Left lung (tissue), 10 donors: ENCODE data around the gene F7. TPM values are rescaled to one million over a fixed set of nuclear protein-coding genes. Genes with fewer than 3 reads are reported as not detected.
A peak's percentile ranks its signal among the peaks of the same experiment; 100 is the strongest.

Experiments
- ATAC-seq: fragments of 200-7000 bp; cut with Tn5 transposase; one replicate; pipeline ENCODE4 v1.9.1; 2020; ENCODE audit warnings: moderate library complexity
- DNase-seq, 4 donors: peaks; one replicate each; pipeline ENCODE4 v3.0.0-alpha.2; 2013 to 2020
- H3K27ac ChIP-seq, 2 donors: fragments of 200-600 bp; sonication (generic) in 1 of 2; one replicate each; pipeline versions ENCODE4 v1.5.0 to v1.8.0; 2020 to 2021
- H3K27me3 ChIP-seq, 2 donors: fragments of 200-600 bp; sonication (generic) in 1 of 2; one replicate each; pipeline versions ENCODE4 v1.5.0 to v1.8.0; 2020 to 2021
- H3K36me3 ChIP-seq, 2 donors: fragments of 200-600 bp; sonication (generic) in 1 of 2; one replicate each; pipeline versions ENCODE4 v1.5.0 to v1.8.0; 2020 to 2021
- H3K4me1 ChIP-seq, 2 donors: fragments of 200-600 bp; one replicate each; pipeline ENCODE4 v1.8.0; 2021
- H3K4me3 ChIP-seq, 2 donors: fragments of 200-600 bp; sonication (generic) in 1 of 2; one replicate each; pipeline versions ENCODE4 v1.5.0 to v1.8.0; 2020 to 2021; ENCODE audit warnings: mild to moderate bottlenecking in 1 of 2
- H3K9me3 ChIP-seq, 2 donors: fragments of 200-600 bp; sonication (generic) in 1 of 2; one replicate each; pipeline versions ENCODE4 v1.5.0 to v1.8.0; 2020 to 2021
- CTCF ChIP-seq, 2 donors: fragments of 200-600 bp; sonication (generic) in 1 of 2; IDR thresholded peaks; one replicate each; pipeline versions ENCODE4 v1.5.0 to v1.8.0; 2021; ENCODE audit warnings: antibody characterized with exemption in 2 of 2
- intact Hi-C, 2 donors: fragments of 100-400 bp; cut with DNase I; formaldehyde crosslinking; loops; one replicate each; pipeline versions ENCODE4 v1.11.2 to v1.14.2; 2022
- polyA plus RNA-seq, 6 donors: library from polyadenylated mRNA; unstranded; fragments of 120-200 nt; gene quantifications; one replicate each; pipeline ENCODE4 v1.2.1, GENCODE V29; 2013; ENCODE audit not compliant: insufficient read length in 6 of 6
- total RNA-seq, 2 donors: library from RNA; stranded (reverse); fragmentation: NEBNext Ultra II Directional; extraction: Animal tissue kit (Norgen Biotek cat#: 25700); gene quantifications; one replicate each; pipeline ENCODE4 v1.2.1, GENCODE V29; 2021
- donor health status: DM: no; HTN: yes; CAD: no.
- donor health status: DM: no; HTN: no; CAD: no.

Gene F7
- total and polyA plus RNA-seq, 8 donors: 0.46 to 1.0 (median 0.89) TPM; not detected in 2

GRCh38 chr13:113143466-113144254 is 38.1 kb downstream of the F7 start:
- no peaks in the 10 kb centered on the region for H3K36me3 ChIP-seq
- DNase-seq (peak in 1 of 4 donors; percentile 74), ATAC-seq (no peak)
- H3K4me3 ChIP-seq: no peak overlapping the region
- no peak for TF ChIP-seq CTCF (IDR thresholded peaks at IDR 0.05)
- intact Hi-C loops: no loop called here
- no peaks in the 10 kb centered on the region for H3K9me3 ChIP-seq
- no peaks in the 10 kb centered on the region for H3K4me1 ChIP-seq
- no peak overlapping the region for H3K27ac ChIP-seq
- H3K27me3 ChIP-seq: no peaks in the 10 kb centered on the region

GRCh38 chr13:113144255-113144629 is 38.7 kb downstream of the F7 start:
- intact Hi-C loops: no loop called here
- TF ChIP-seq CTCF (IDR thresholded peaks at IDR 0.05): no peak
- H3K4me1 ChIP-seq: no peaks in the 10 kb centered on the region
- no peak for ATAC-seq
- H3K27ac ChIP-seq: no peak overlapping the region
- no peaks in the 10 kb centered on the region for H3K9me3 ChIP-seq
- no peaks in the 10 kb centered on the region for H3K27me3 ChIP-seq
- no peak for DNase-seq
- no peaks in the 10 kb centered on the region for H3K36me3 ChIP-seq
- H3K4me3 ChIP-seq: no peak overlapping the region

GRCh38 chr13:113145496-113145895 is 39.9 kb downstream of the F7 start:
- Histone ChIP-seq H3K4me3 (no peak overlapping the region), H3K36me3 (no peaks in the 10 kb centered on the region), H3K9me3 (no peaks in the 10 kb centered on the region), H3K27ac (no peak overlapping the region), H3K4me1 (no peaks in the 10 kb centered on the region), H3K27me3 (no peaks in the 10 kb centered on the region)
- no peak for DNase-seq
- ATAC-seq: no peak
- intact Hi-C loops: no loop called here
- TF ChIP-seq CTCF (IDR thresholded peaks at IDR 0.05): no peak

DNA sequence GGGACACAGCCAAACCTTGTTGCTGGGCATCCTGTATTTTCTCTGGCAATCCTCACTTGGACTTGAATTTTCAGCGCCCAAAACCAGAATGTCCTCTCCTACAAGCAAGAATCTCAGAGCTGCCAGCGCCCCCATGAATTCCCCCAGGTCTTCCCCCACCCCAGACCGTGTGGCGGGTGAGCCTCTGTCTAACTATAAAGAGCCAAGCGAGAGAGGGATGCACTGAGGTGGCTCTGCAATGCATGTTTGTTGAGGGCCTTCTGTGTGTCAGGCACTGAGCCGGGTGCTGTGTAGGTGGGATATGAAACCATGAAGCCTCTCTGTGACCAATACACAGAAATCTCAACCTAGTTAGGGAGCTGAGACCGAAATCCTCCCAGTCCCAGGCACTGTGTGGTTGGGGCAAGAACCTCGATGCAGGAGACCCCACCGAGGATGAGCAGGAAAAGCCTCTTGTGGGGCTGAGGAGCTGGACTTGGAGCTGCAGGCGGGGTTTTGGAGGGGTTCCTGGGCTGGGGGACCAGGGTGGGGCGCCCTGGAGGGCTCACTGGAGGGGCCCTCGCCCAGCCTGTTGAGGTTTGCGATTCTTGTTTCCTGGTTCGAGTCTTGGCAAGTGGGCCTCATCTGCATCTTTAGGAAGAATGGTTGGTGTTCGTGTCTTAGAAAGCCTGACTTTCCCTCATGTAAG is 40.5 kb downstream of the F7 start:
- Histone ChIP-seq H3K27me3 (peaks cover 0 to 3% of the 10 kb centered on the region in 2 donors), H3K36me3 (no peaks in the 10 kb centered on the region), H3K4me3 (no peak overlapping the region), H3K9me3 (no peaks in the 10 kb centered on the region), H3K4me1 (no peaks in the 10 kb centered on the region), H3K27ac (no peak overlapping the region)
- intact Hi-C loops: no loop called here
- ATAC-seq: no peak
- no peak for TF ChIP-seq CTCF (IDR thresholded peaks at IDR 0.05)
- DNase-seq: no peak

GRCh38 chr13:113146750-113147149 is 41.2 kb downstream of the F7 start:
- DNase-seq: no peak
- no peak overlapping the region for H3K27ac ChIP-seq
- H3K36me3 ChIP-seq: no peaks in the 10 kb centered on the region
- no peak overlapping the region for H3K4me3 ChIP-seq
- ATAC-seq: no peak
- peaks cover 0 to 1% of the 10 kb centered on the region in 2 donors for H3K4me1 ChIP-seq
- TF ChIP-seq CTCF (IDR thresholded peaks at IDR 0.05): no peak
- no peaks in the 10 kb centered on the region for H3K9me3 ChIP-seq
- peaks cover 0 to 7% of the 10 kb centered on the region in 2 donors for H3K27me3 ChIP-seq
- intact Hi-C loops: no loop called here
